NB4 (cell line): ENCODE data around the gene SPHK1.

Experiments used
- CTCF ChIP-seq: IDR thresholded peaks from one replicate; pipeline ENCODE4 v1.5.1; 2012; ENCODE audit warnings: low read depth, low read length
- MAX ChIP-seq: IDR thresholded peaks from 2 replicates; pipeline ENCODE4 v1.6.1; 2011; ENCODE audit warnings: low read depth, low read length
- MYC ChIP-seq: IDR thresholded peaks from 2 replicates; pipeline ENCODE4 v1.6.1; 2011; ENCODE audit warnings: low read depth, low read length
- POLR2A ChIP-seq: IDR thresholded peaks from 2 replicates; pipeline ENCODE4 v1.6.1; 2011; ENCODE audit warnings: mild to moderate bottlenecking; ENCODE audit not compliant: insufficient read length; ENCODE audit errors: extremely low read depth

GRCh38 chr17:76371656-76372628 lies 12.5 kb upstream of the SPHK1 start:
- TF ChIP-seq POLR2A = no peak
- TF ChIP-seq CTCF = no peak
- no peak for TF ChIP-seq MAX
- no peak for TF ChIP-seq MYC
